GM15510 (cell line): ENCODE data around the gene RBM19.

ENCODE experiments used
- POLR2A ChIP-seq: IDR thresholded peaks from 3 replicates; pipeline ENCODE4 v1.6.1; 2011; ENCODE audit warnings: borderline replicate concordance; ENCODE audit not compliant: insufficient read length; ENCODE audit errors: extremely low read depth

RBM19 gene

DNA sequence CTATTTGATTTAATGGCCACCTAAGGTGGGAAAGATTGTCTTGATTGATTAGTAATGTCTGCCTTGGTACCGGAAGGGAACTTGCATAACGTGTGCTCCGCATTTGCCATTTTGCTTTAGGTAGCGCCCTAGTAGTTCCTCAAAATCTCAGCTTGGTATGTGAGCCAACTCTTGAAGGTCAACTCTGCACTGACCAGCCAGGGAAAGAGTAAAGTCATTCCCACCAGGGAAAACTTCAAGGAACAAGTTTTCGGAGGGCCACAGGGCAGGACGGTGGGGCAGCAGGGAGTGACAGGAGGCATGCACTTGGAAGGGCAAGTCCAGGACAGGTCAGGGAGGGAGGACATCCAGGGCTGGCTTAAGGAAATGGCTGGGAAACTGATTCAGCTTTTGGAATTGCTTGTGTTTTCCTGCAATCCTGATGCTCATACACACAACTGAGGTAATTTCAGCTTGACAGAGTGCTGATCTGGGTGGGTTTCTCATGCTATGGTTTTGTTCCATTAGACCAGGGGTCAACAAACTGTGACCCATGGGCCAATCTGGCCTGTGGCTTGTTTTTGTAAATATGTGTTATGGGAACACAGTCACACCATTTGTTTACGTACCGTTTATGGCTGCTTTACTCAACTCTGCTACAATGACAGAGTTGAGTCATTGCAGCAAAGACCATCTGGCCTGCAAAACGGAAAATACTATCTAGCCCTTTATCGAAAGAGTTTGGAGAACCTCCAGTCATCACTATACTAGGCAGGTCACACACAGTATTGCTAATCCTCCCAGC is 184.5 kb downstream of the RBM19 start:
- no peak for TF ChIP-seq POLR2A

DNA sequence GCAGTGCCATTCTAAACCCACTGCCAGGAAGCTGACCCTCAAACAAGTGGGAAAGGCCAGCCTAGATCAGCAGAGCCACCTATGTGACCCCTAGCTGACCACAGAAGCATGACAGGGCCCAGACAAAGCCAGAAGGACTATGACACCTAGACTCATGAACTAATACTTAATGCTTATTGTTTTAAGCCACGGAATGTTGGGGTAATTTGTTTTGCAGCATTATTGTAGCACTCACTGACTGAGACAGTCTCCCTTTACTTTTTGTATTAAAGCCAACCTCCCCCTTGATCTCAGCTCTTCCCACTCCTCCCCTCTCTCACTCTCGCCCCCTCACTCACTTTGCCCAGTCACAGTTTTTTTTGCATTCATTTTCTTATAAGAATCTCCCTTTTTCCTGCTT is 186.4 kb downstream of the RBM19 start:
- TF ChIP-seq POLR2A: no peak

DNA sequence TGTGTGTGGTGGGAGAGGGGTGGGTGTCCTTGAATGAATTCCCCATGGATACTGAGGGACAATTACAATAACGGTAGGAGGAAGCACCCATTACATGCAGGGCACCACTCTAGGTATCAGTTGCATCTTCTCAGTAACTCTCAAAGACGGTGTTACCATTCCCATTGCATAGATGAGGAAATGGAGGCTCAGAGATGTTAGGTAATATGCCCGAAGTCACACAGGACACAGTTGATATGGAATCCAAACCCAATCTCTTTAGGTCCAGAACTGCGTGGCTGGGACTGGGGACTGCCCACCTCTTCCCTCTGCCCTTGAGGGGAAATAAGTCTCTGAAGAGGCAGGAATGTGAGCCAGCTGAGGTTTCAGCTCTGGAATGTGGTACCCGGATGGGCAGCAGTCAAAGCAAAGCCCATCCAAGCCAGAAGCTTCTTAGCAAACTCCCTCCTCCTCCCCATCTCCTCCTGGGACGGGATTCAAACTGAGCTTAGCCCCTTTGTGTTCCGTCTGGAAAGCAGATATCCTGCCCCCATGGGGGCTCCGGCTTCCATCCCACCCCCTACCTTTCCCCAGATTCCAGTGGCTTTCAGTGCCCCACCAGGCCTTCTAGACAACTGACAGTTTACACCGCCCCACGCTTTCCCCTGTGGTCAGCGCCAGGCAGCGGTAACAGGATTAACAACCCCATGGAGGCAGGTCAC is 187.5 kb downstream of the RBM19 start:
- TF ChIP-seq POLR2A: no peak

DNA sequence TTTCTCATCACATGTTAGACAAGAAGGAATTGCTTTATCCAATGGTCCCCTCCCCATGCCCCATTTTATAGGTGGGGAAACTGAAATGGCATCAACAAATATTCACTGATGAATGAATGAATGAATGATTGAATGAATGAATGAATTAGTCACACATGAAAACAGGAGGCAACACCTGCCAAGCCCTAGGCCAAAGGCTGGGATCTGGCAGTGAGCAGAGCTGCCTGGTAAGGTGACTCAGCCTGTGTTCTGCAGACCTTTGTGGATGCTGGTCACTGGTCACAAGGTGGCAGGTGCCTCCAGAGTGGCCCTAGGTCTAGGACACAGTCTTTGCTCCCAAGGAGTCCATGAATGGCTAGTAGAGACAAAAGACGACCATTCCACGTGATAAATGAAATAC is 188.4 kb downstream of the RBM19 start:
- TF ChIP-seq POLR2A: no peak

DNA sequence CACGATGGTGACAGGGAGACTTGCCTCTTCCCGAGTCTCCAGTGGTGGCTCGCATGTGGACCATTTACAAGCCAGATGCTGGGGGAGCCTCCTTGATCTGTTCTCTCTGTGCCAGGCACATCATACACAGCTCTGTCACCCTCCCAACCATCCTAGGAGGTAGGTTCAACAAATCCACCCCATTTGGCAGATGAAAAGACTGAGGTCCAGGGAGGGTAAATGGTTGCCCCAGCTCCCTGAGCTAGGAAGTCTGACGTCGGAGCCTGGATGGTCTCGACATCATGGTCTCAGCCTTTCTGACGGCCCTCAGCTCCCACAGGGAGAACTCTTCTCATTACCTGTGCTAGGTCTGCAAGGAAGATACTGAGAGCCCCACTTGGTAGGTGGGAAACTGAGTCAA is 189.6 kb downstream of the RBM19 start:
- no peak for TF ChIP-seq POLR2A

DNA sequence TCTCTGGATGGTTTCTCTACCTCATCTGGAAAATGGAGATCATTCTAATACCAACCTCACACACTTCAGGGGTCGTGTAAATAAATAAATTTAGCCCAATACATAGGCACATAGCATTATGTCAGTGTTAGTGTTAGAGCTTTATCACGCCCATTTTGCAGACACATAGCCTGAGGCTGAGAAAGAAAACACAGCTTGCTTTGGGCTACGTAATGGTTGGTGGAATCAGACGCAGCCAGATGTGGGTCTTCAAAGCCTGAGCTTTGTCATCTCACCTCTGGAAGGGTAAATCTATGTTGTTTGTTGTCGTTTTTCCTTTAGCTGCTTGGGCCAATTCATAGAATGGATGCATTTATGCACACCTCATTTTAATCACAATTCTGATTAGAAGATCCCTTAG is 191.6 kb downstream of the RBM19 start:
- TF ChIP-seq POLR2A: no peak

DNA sequence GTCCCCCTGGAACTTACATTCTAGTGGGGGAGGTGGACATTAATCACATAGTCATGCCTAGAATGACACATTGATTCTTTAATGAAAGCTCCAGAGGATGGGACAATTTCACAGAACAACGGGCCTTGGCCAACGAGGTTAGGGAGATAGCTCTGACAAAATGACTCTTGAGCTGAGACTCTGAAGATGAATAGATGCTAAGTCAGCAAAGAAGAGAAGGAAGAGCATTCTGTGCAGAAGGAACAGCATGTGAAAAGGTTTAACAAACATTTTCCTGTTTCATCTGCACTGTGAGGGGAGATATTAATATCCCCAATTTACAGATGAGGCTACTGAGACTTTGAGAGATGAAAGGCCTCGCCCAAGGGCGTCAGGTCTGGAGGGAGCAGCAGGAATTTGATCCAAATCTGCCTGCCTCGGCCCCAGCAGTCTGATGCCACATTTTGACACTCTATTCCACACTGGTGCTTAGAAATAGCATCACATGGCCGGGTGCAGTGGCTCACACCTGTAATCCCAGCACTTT is 193.6 kb downstream of the RBM19 start:
- no peak for TF ChIP-seq POLR2A

DNA sequence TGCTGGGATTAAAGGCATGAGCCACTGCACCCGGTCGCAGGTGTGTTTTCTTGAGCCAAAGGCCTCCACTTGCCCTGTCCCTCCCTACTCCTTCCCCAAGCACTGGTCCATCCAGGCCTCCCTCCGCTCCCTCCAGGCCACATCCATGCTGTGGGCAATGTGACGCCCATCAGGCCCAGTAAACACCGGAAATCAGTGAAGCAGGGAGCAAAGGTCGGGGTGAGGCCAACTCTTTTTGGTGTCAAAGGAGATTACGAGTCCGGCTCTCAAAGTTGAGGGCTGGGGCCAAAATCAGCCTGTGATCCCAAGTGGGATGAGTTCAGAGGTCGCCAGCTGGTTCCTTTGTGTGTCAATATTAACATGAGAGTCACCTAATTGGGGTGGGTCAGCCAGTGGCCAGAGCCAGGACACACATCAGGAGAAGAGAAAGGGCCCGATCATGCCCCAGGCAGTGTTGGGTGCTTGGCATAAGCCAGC is 195.7 kb downstream of the RBM19 start:
- no peak for TF ChIP-seq POLR2A

DNA sequence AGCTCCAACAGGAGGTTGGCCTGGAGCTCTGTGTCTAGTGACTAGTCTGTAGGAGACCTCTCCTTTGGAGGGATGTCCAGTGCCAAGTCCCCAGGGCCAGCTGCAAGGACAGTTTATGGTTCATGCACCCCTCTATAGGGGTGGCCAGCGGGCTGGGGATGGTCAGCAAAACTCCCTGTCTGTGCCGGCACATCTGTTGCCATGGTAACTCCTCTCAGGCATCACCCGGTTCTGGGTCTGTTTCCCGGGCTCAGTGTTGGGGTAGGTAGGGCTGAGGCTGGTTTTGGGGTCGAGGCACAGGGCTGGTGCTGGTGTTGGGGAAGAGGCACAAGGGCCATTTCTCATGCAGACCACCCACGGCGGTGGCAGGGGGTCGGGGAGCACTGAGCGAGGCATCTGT is 196.8 kb downstream of the RBM19 start:
- TF ChIP-seq POLR2A: no peak

DNA sequence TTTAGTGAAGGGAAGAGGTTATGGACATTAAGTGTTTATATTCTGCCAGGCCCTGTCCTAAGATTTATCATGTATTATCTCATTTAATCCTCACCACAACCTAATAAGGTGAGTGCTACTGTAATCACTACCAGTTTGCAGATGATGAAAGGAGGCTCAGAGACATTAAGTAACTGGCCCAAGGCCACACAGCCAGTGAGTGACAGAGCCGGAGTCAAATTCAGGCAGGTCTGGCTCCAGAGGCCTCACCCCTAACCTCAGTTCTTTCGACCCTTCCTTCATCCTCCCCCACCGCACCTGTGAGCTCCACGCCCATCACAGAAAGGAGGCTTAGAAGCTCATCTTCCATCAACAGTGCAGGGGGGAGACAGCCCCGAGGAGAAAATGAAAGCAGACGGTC is 197.3 kb downstream of the RBM19 start:
- TF ChIP-seq POLR2A: no peak

DNA sequence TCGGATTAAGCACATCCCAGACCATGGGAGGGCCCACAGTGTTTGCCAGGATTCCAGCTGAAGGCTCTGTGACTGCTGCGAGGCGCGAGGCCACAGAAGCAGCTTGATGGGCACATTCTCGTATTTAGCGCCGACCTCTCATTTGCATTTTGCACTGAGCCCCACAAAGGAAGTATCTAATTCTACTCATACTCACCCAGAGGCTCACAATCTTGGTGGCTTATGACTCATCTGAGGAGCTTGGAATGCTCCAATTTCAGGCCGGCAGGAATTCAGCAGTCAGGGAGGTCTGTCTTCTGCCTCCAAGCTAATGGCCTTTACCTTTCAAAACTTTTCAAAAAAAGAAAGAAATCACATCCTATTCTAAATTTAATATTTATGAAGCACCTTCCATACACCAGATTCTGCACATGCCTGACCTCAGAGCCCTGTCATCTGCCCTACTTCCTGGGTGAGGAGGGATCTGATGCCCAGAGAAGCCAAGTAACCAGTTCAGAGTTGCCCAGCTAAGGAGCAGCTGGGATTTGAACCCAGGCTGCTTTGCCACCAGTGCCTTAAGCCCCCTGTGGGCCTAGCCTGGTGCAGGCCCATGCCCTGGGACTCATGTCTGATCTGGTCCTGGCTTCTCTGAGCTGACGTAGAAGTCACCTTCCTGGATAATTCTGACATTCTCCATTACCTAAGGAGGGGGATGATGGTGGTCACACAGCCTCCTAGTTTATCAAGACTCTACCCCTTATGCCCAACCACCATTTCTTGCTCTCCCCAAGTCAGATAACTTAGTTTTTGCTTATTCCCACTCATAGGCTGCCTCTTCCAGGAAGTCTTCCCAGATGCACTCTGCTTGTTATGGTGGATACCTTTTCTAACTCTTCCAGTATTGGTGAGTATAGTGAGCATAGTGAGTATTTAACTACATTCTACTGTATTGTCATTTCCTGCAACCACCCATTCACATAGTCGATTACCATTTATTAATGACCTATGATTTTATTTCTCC is 198.9 kb downstream of the RBM19 start:
- no peak for TF ChIP-seq POLR2A
